Fibroblast of lung (primary cell): ENCODE results near the gene SSX3. TPM values are rescaled to one million over a fixed set of nuclear protein-coding genes. Genes with fewer than 3 reads are reported as not detected.

Source experiments
- DNase-seq, 2 donors: peaks; one replicate each; pipeline versions ENCODE4 v3.0.0 to v3.0.0-alpha.2; 2010; ENCODE audit warnings: low read depth in 2 of 2
- H2AFZ ChIP-seq: 2 replicates; pipeline ENCODE4 v1.5.1; 2012; ENCODE audit warnings: low read length, control low read depth, inconsistent platforms
- H3K27ac ChIP-seq: 2 replicates; pipeline ENCODE4 v1.5.1; 2011; ENCODE audit warnings: low read length, control low read depth; ENCODE audit not compliant: insufficient read depth
- H3K27me3 ChIP-seq: 2 replicates; pipeline ENCODE4 v1.5.1; 2011; ENCODE audit warnings: mild to moderate bottlenecking, low read length; ENCODE audit not compliant: control insufficient read depth, insufficient read depth
- H3K36me3 ChIP-seq: 2 replicates; pipeline ENCODE4 v1.5.1; 2011; ENCODE audit warnings: low read length; ENCODE audit not compliant: control insufficient read depth, insufficient read depth
- H3K4me1 ChIP-seq: 2 replicates; pipeline ENCODE4 v1.5.1; 2011; ENCODE audit warnings: low read length; ENCODE audit not compliant: control insufficient read depth, insufficient read depth; ENCODE audit errors: extremely low read depth
- H3K4me2 ChIP-seq: 2 replicates; pipeline ENCODE4 v1.5.1; 2011; ENCODE audit warnings: low read length, control low read depth; ENCODE audit not compliant: insufficient read depth; ENCODE audit errors: extremely low read depth
- H3K4me3 ChIP-seq, 4 experiments: fragments of 200-600 bp in 1 of 4; sonication (generic) in 1 of 4; replicated peaks in 1 of 4; 2 replicates each; pipeline ENCODE4 v1.5.1; 2011 to 2016; ENCODE audit warnings: low read length in 4 of 4, low read depth in 3 of 4, mild to moderate bottlenecking in 3 of 4, control low read depth in 2 of 4, inconsistent platforms in 1 of 4, mixed read lengths in 1 of 4; ENCODE audit not compliant: insufficient read depth in 1 of 4; ENCODE audit errors: control extremely low read depth in 1 of 4
- H3K79me2 ChIP-seq: 2 replicates; pipeline ENCODE4 v1.5.1; 2012; ENCODE audit warnings: mild to moderate bottlenecking, low read length, inconsistent platforms; ENCODE audit not compliant: control insufficient read depth, insufficient read depth
- H3K9ac ChIP-seq: 2 replicates; pipeline ENCODE4 v1.5.1; 2011; ENCODE audit warnings: mild to moderate bottlenecking, low read length, control low read depth; ENCODE audit not compliant: insufficient read depth
- H3K9me3 ChIP-seq: 2 replicates; pipeline ENCODE4 v1.5.1; 2012; ENCODE audit warnings: low read depth, low read length; ENCODE audit not compliant: control insufficient read depth, insufficient read depth
- H4K20me1 ChIP-seq: 2 replicates; pipeline ENCODE4 v1.5.1; 2011; ENCODE audit warnings: low read length; ENCODE audit not compliant: control insufficient read depth, insufficient read depth; ENCODE audit errors: extremely low read depth
- EZH2 ChIP-seq: IDR thresholded peaks from 2 replicates; pipeline ENCODE4 v1.5.1; 2012; ENCODE audit warnings: low read length, control low read depth, mild to moderate bottlenecking; ENCODE audit errors: missing control alignments
- polyA plus RNA-seq, 2 donors: library from polyadenylated mRNA; depleted of rRNA in 1 of 2; stranded (reverse) in 1 of 2; unstranded in 1 of 2; fragments of >200 nt; gene quantifications; 2 replicates each; pipeline ENCODE4 v1.2.1, GENCODE V29; 2011 to 2012; ENCODE audit warnings: missing spikeins in 1 of 2
- total RNA-seq: library from RNA; depleted of rRNA; stranded (reverse); fragments of >200 nt; gene quantifications from 2 replicates; pipeline ENCODE4 v1.2.1, GENCODE V29; 2014
- TF ChIP-seq, protein P1 (sequence below), 2 donors: IDR thresholded peaks in 1 of 2; conservative IDR thresholded peaks in 1 of 2; 1 replicate in 1 of 2; 2 replicates in 1 of 2; pipeline ENCODE4 v1.5.1; 2011 to 2012; ENCODE audit warnings: low read length in 2 of 2, control low read depth in 1 of 2, inconsistent platforms in 1 of 2, low read depth in 1 of 2, mild to moderate bottlenecking in 1 of 2

Gene SSX3
- total and polyA plus RNA-seq, 2 donors (not counting 1 experiment from before 2014, with no cell fraction given) = not detected

DNA sequence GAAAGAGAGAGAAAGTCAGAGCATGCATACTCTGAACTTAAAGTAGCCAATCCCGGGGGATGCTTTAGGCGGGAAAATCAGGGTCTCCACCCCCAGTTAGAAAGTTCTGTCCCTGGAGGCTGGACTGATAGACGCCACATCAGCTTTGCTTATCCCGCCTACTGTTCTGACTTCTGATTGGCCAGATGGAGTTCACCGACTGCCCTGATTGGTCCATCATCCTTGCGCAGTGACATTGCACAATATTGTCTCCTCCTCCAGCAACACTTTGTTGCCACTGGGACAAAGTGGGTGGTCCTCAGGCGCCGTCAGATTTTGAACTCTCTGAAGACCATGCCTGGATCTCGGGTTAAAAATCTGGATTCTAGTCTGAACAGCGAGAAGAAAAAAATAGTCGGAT, 50.3 kb downstream of the SSX3 start:
- H2AFZ ChIP-seq = no peak overlapping the region
- H3K36me3 ChIP-seq = no peaks in the 10 kb centered on the region
- no peaks in the 10 kb centered on the region for H3K4me1 ChIP-seq
- DNase-seq = no peak
- H3K27me3 ChIP-seq = no peaks in the 10 kb centered on the region
- no peak overlapping the region for H3K4me2 ChIP-seq
- H3K4me3 ChIP-seq = no peak overlapping the region
- no peaks in the 10 kb centered on the region for H4K20me1 ChIP-seq
- no peaks in the 10 kb centered on the region for H3K79me2 ChIP-seq
- no peak overlapping the region for H3K9ac ChIP-seq
- TF ChIP-seq EZH2 = no peak
- TF ChIP-seq, protein P1, sequence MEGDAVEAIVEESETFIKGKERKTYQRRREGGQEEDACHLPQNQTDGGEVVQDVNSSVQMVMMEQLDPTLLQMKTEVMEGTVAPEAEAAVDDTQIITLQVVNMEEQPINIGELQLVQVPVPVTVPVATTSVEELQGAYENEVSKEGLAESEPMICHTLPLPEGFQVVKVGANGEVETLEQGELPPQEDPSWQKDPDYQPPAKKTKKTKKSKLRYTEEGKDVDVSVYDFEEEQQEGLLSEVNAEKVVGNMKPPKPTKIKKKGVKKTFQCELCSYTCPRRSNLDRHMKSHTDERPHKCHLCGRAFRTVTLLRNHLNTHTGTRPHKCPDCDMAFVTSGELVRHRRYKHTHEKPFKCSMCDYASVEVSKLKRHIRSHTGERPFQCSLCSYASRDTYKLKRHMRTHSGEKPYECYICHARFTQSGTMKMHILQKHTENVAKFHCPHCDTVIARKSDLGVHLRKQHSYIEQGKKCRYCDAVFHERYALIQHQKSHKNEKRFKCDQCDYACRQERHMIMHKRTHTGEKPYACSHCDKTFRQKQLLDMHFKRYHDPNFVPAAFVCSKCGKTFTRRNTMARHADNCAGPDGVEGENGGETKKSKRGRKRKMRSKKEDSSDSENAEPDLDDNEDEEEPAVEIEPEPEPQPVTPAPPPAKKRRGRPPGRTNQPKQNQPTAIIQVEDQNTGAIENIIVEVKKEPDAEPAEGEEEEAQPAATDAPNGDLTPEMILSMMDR (conservative IDR thresholded peaks at IDR 0.05 in 1 of 2, IDR thresholded peaks at IDR 0.05 in 1 of 2; ENCODE audit: low read depth in 1 of 2, low read length in 2 of 2) = no peak
- H3K27ac ChIP-seq = no peak overlapping the region
- H3K9me3 ChIP-seq = no peaks in the 10 kb centered on the region

Other genes with a start within 250 kb of the SSX3 start
- gene SPACA5B, start 226.1 kb downstream of the SSX3 start, total RNA-seq = not detected in 2 replicates
- gene SPACA5B, start 226.1 kb downstream of the SSX3 start, polyA plus RNA-seq = not detected in 2 replicates
- gene SSX5, start 159.9 kb downstream of the SSX3 start, total RNA-seq = not detected in 2 replicates
- gene SSX5, start 159.9 kb downstream of the SSX3 start, polyA plus RNA-seq = not detected in 2 replicates
- not detected in 2 replicates for gene SSX1, start 101.3 kb downstream of the SSX3 start, total RNA-seq
- gene SSX1, start 101.3 kb downstream of the SSX3 start, polyA plus RNA-seq = not detected in 2 replicates
- not detected in 2 replicates for gene SSX4, start 26.8 kb upstream of the SSX3 start, total RNA-seq
- gene SSX4, start 26.8 kb upstream of the SSX3 start, polyA plus RNA-seq = not detected in 2 replicates
- not detected in 2 replicates for gene SSX4B, start 55.3 kb upstream of the SSX3 start, total RNA-seq
- gene SSX4B, start 55.3 kb upstream of the SSX3 start, polyA plus RNA-seq = not detected in 2 replicates
- gene SLC38A5, start 113.6 kb upstream of the SSX3 start, total RNA-seq = 21.5 and 21.8 TPM in 2 replicates
- gene SLC38A5, start 113.6 kb upstream of the SSX3 start, polyA plus RNA-seq = 8.3 and 35.0 TPM in 2 replicates
- 22.6 and 29.4 TPM in 2 replicates for gene FTSJ1, start 119.5 kb upstream of the SSX3 start, total RNA-seq
- 30.2 and 38.0 TPM in 2 replicates for gene FTSJ1, start 119.5 kb upstream of the SSX3 start, polyA plus RNA-seq
- gene PORCN, start 152.3 kb upstream of the SSX3 start, total RNA-seq = 6.2 and 11.4 TPM in 2 replicates
- 5.4 and 6.0 TPM in 2 replicates for gene PORCN, start 152.3 kb upstream of the SSX3 start, polyA plus RNA-seq
- 30.8 and 93.5 TPM in 2 replicates for gene EBP, start 165.1 kb upstream of the SSX3 start, total RNA-seq
- gene EBP, start 165.1 kb upstream of the SSX3 start, polyA plus RNA-seq = 61.0 and 68.2 TPM in 2 replicates
- gene TBC1D25, start 183.0 kb upstream of the SSX3 start, total RNA-seq = 3.9 and 5.1 TPM in 2 replicates
- gene TBC1D25, start 183.0 kb upstream of the SSX3 start, polyA plus RNA-seq = 8.5 and 9.4 TPM in 2 replicates
- gene RBM3, start 217.8 kb upstream of the SSX3 start, total RNA-seq = 39.8 and 52.7 TPM in 2 replicates
- gene RBM3, start 217.8 kb upstream of the SSX3 start, polyA plus RNA-seq = 422 and 464 TPM in 2 replicates
- gene WDR13, start 240.8 kb upstream of the SSX3 start, total RNA-seq = 98.4 and 99.7 TPM in 2 replicates
- 41.2 and 47.4 TPM in 2 replicates for gene WDR13, start 240.8 kb upstream of the SSX3 start, polyA plus RNA-seq